K562 (cell line): ENCODE results near the gene CALB2. TPM values are rescaled to one million over a fixed set of nuclear protein-coding genes. Genes with fewer than 3 reads are reported as not detected.

Experiments used
- ATAC-seq: fragments of 200-7000 bp; cut with Tn5 transposase; 3 replicates; pipeline ENCODE4 v1.9.1; 2020; ENCODE audit warnings: moderate library complexity
- BruUV-seq: library from RNA; stranded (reverse); fragments of 400-500 nt; replicated peaks from 2 replicates; lab custom pipeline; 2021; lab: Mats Ljungman, UMichigan
- CTCF ChIA-PET: fragments of 300-600 bp; formaldehyde crosslinking; extraction: SDS; loops from one replicate; lab custom pipeline; 2021; ENCODE audit warnings: low intra/inter-chr PET ratio; lab: Yijun Ruan, JAX
- POLR2A ChIA-PET: fragments of 300-600, 350-650 bp; sonication (Branson Sonifier 250); formaldehyde crosslinking; extraction: SDS; loops from one replicate; lab custom pipeline; 2021; ENCODE audit warnings: antibody characterized with exemption, inconsistent platforms; lab: Yijun Ruan, JAX
- DNase-seq, 4 experiments: peaks; one replicate each; pipeline versions ENCODE4 v3.0.0 to v3.0.0-alpha.2; 2011 to 2018; ENCODE audit warnings: low spot score in 3 of 4, mixed read lengths in 3 of 4; ENCODE audit errors: extremely low read depth in 1 of 4
- FAIRE-seq: peaks from 2 replicates; lab custom pipeline; 2011; peaks lifted over from hg19 to GRCh38; lab: Jason Lieb, UNC
- H2AFZ ChIP-seq: 2 replicates; pipeline ENCODE4 v1.6.0; 2011; ENCODE audit warnings: low read depth, low read length, control low read depth, inconsistent platforms
- H3K27ac ChIP-seq: fragments of 200-600 bp; 3 replicates; pipeline ENCODE4 v1.8.0; 2011; ENCODE audit warnings: low read depth, mild to moderate bottlenecking, control low read depth, inconsistent platforms, low read length, moderate library complexity, mixed read lengths; ENCODE audit errors: extremely low read depth
- H3K27me3 ChIP-seq, 2 experiments: fragments of 300-600 bp in 1 of 2; 2 replicates in 1 of 2; 3 replicates in 1 of 2; pipeline versions ENCODE4 v1.6.0 to v1.8.0; 2011; ENCODE audit warnings: inconsistent platforms in 2 of 2, low read length in 2 of 2, mild to moderate bottlenecking in 1 of 2, mixed read lengths in 1 of 2, moderate library complexity in 1 of 2; ENCODE audit not compliant: control insufficient read depth in 2 of 2, insufficient read depth in 2 of 2
- H3K36me3 ChIP-seq: fragments of 300-600 bp; 3 replicates; pipeline ENCODE4 v1.8.0; 2011; ENCODE audit warnings: mild to moderate bottlenecking, low read length, inconsistent platforms; ENCODE audit not compliant: control insufficient read depth, insufficient read depth
- H3K4me1 ChIP-seq, 2 experiments: fragments of 200-600 bp in 1 of 2; replicated peaks in 1 of 2; 2 replicates in 1 of 2; 3 replicates in 1 of 2; pipeline versions ENCODE4 v1.5.1 to v1.8.0; 2011; ENCODE audit warnings: inconsistent platforms in 2 of 2, low read length in 2 of 2, mild to moderate bottlenecking in 1 of 2, mixed read lengths in 1 of 2, moderate library complexity in 1 of 2; ENCODE audit not compliant: control insufficient read depth in 2 of 2, insufficient read depth in 2 of 2
- H3K4me2 ChIP-seq: 2 replicates; pipeline ENCODE4 v1.6.1; 2011; ENCODE audit warnings: low read length, control low read depth, inconsistent platforms, mixed read lengths; ENCODE audit not compliant: insufficient read depth
- H3K4me3 ChIP-seq: fragments of 200-600 bp; sonication (generic), shearing (Covaris generic); 2 replicates; pipeline ENCODE4 v1.5.1; 2016; ENCODE audit warnings: control low read depth, inconsistent platforms
- H3K79me2 ChIP-seq: fragments of 200-600 bp; 3 replicates; pipeline ENCODE4 v1.8.0; 2011; ENCODE audit warnings: low read length, inconsistent platforms; ENCODE audit not compliant: control insufficient read depth, insufficient read depth
- H3K9ac ChIP-seq, 2 experiments: 2 replicates each; pipeline versions ENCODE4 v1.6.0 to v1.6.1; 2011; ENCODE audit warnings: low read depth in 2 of 2, low read length in 2 of 2, control low read depth in 1 of 2, inconsistent platforms in 1 of 2, mild to moderate bottlenecking in 1 of 2, mixed read lengths in 1 of 2; ENCODE audit not compliant: insufficient read depth in 1 of 2
- H3K9me1 ChIP-seq: one replicate; pipeline ENCODE4 v1.6.0; 2011; ENCODE audit warnings: inconsistent platforms, mild to moderate bottlenecking, low read length, moderate library complexity; ENCODE audit not compliant: control insufficient read depth, insufficient read depth
- H3K9me3 ChIP-seq: replicated peaks from 2 replicates; pipeline ENCODE4 v1.5.1; 2011; ENCODE audit warnings: low read depth, low read length, inconsistent platforms; ENCODE audit not compliant: control insufficient read depth, insufficient read depth
- H4K20me1 ChIP-seq: replicated peaks from 2 replicates; pipeline ENCODE4 v1.6.1; 2011; ENCODE audit warnings: low read length, inconsistent platforms, mixed read lengths; ENCODE audit not compliant: control insufficient read depth, insufficient read depth
- CC2D1A ChIP-seq: fragments of 450-650 bp; IDR thresholded peaks from 2 replicates; pipeline ENCODE4 v1.6.1; 2017; ENCODE audit warnings: mild to moderate bottlenecking
- CSDE1 ChIP-seq, 2 experiments: fragments of 450-650 bp; IDR thresholded peaks; 2 replicates each; pipeline ENCODE4 v1.6.1; 2016; ENCODE audit warnings: mild to moderate bottlenecking in 1 of 2
- EP300 ChIP-seq: IDR thresholded peaks from 2 replicates; pipeline ENCODE4 v1.6.1; 2012; ENCODE audit warnings: low read length, improper control_type of control experiment
- HMGXB4 ChIP-seq: sonication (generic); formaldehyde crosslinking; IDR thresholded peaks from 2 replicates; pipeline ENCODE4 v1.8.1; 2023; ENCODE audit warnings: mild to moderate bottlenecking, missing genetic modification reagents
- HNRNPH1 ChIP-seq: fragments of 200-400 bp; formaldehyde crosslinking; optimal IDR thresholded peaks from 2 replicates; pipeline ENCODE3; 2017; ENCODE audit warnings: low read depth, mild to moderate bottlenecking, low read length, moderate library complexity
- MTA3 ChIP-seq: fragments of 450-650 bp; formaldehyde crosslinking; IDR thresholded peaks from 2 replicates; pipeline ENCODE4 v1.6.1; 2017; ENCODE audit warnings: mild to moderate bottlenecking, borderline replicate concordance
- PTBP1 ChIP-seq: fragments of 200-400 bp; formaldehyde crosslinking; IDR thresholded peaks from 2 replicates; pipeline ENCODE4 v1.6.1; 2017; ENCODE audit warnings: low read depth, low read length
- RBM17 ChIP-seq: fragments of 200-400 bp; formaldehyde crosslinking; IDR thresholded peaks from 2 replicates; pipeline ENCODE4 v1.6.1; 2017; ENCODE audit warnings: low read depth, mild to moderate bottlenecking, low read length, borderline replicate concordance
- RFX1 ChIP-seq: fragments of 450-650 bp; IDR thresholded peaks from 2 replicates; pipeline ENCODE4 v1.6.1; 2016; ENCODE audit warnings: mild to moderate bottlenecking, moderate library complexity
- ZBTB7A ChIP-seq: IDR thresholded peaks from 2 replicates; pipeline ENCODE4 v1.6.1; 2011; ENCODE audit warnings: low read depth, mild to moderate bottlenecking, low read length, moderate library complexity, borderline replicate concordance; ENCODE audit not compliant: control insufficient read depth
- ZNF263 ChIP-seq: sonication (generic); formaldehyde crosslinking; IDR thresholded peaks from 2 replicates; pipeline ENCODE4 v1.8.0; 2022; ENCODE audit warnings: mild to moderate bottlenecking, missing genetic modification reagents, borderline replicate concordance
- WGBS: fragments of 100-300 bp; shearing (Covaris generic); methylation state at CpG from one replicate; pipeline ENCODE4 v1.1.6; 2016; ENCODE audit warnings: low coverage, mixed read lengths; ENCODE audit not compliant: insufficient coverage; ENCODE audit errors: missing lambda C conversion rate; 5-methylcytosine and 5-hydroxymethylcytosine counted together
- in situ Hi-C: fragments of 300-500 bp; cut with MboI; formaldehyde crosslinking; loops from 4 replicates; pipeline ENCODE4 v1.15.0; 2018; ENCODE audit warnings: inconsistent platforms, mixed read lengths
- intact Hi-C: fragments of 100-400 bp; cut with micrococcal nuclease; formaldehyde crosslinking; loops from 2 replicates; pipeline ENCODE4 v1.14.2; 2022
- polyA plus RNA-seq, 8 experiments: library from polyadenylated mRNA; depleted of rRNA in 4 of 8; stranded (reverse) in 5 of 8; unstranded in 3 of 8; fragments of >200 nt; fragmentation: Nextera tagmentation in 2 of 8; fragmentation: Illumina TruSeq in 1 of 8; extraction: Ambion mirVana in 2 of 8; extraction: Trizol in 1 of 8; gene quantifications; 2 replicates each; pipeline versions ENCODE4 v1.2.1 to v1.2.3, GENCODE V29; 2011 to 2014; ENCODE audit warnings: inconsistent platforms in 1 of 8, missing spikeins in 1 of 8
- total RNA-seq, 7 experiments: library from RNA; depleted of rRNA in 6 of 7; stranded (reverse); fragments of >200 nt in 6 of 7; fragmentation: Illumina TruSeq in 2 of 7; extraction: Trizol in 2 of 7; gene quantifications; 2 replicates each; pipeline versions ENCODE4 v1.2.1 to v1.2.3, GENCODE V29; 2011 to 2021; ENCODE audit warnings: low replicate concordance in 1 of 7

The CALB2 gene
- total and polyA plus RNA-seq, 9 of the 15 experiments (the other 6 are each of a cell fraction or from before 2014, with no cell fraction given), result not detected

- ATAC-seq (no peak), DNase-seq (no peak)
- intact Hi-C loops, result no loop called here
- Histone ChIP-seq H3K9me1 (no peaks in the 10 kb centered on the region), H3K27me3 (peaks cover 1 to 14% of the 10 kb centered on the region in 2 experiments; a peak in 3 of 5 replicates)
- CTCF ChIA-PET, result no interaction called here
- TF ChIP-seq PTBP1, result no peak
- TF ChIP-seq ZBTB7A, result no peak
- peak; percentile 25 for TF ChIP-seq RFX1
- TF ChIP-seq, all 486 proteins: peak for 1
- Histone ChIP-seq H3K27ac (no peak overlapping the region), H3K79me2 (no peaks in the 10 kb centered on the region), H2AFZ (no peak overlapping the region), H3K4me2 (no peak overlapping the region), H3K4me1 (0 out of 5 replicates have a peak, but pooled peaks cover 0 to 4% of the 10 kb centered on the region in 2 experiments), H3K9ac (no peak overlapping the region), H3K9me3 (no peaks in the 10 kb centered on the region), H3K36me3 (no peaks in the 10 kb centered on the region), H4K20me1 (no peaks in the 10 kb centered on the region), H3K4me3 (no peak overlapping the region)
- in situ Hi-C loops, result no loop called here
- BruUV-seq, result no TSS peak
- POLR2A ChIA-PET, result interaction anchor here (0.8 to 0.9 kb wide), 3 partner anchors 13 to 782 kb away, joined by 3 to 4 read pairs (median 4); no protein-coding TSS in a partner anchor
- FAIRE-seq, result no peak
- whole genome bisulfite sequencing, result 3% methylated on average over 18 of the region's 19 CpGs
Measured at GRCh38 chr16:71339236-71340171, 19.0 kb upstream of the CALB2 start.

GRCh38 chr16:71340406-71340805 is 18.1 kb upstream of the CALB2 start:
- DNase-seq (no peak), FAIRE-seq (no peak), ATAC-seq (no peak)
- H3K9me3 ChIP-seq, result no peaks in the 10 kb centered on the region
- CTCF ChIA-PET, result no interaction called here
- POLR2A ChIA-PET, result interaction anchor here (0.8 to 0.9 kb wide), 2 partner anchors 14 to 783 kb away, joined by 4 read pairs; no protein-coding TSS in a partner anchor
- 9% methylated on average over 6 of the region's 6 CpGs for WGBS
- no peaks in the 10 kb centered on the region for H3K79me2 ChIP-seq
- H3K27me3 ChIP-seq, result peaks cover 5 to 23% of the 10 kb centered on the region in 2 experiments; a peak in 4 of 5 replicates
- in situ Hi-C loops, result no loop called here
- TF ChIP-seq CSDE1 (IDR thresholded peaks at IDR 0.05), result no peak
- TF ChIP-seq HMGXB4 (CRISPR knock-in tag), result no peak
- TF ChIP-seq HNRNPH1, result no peak
- no peak for TF ChIP-seq ZNF263 (CRISPR knock-in tag)
- no peak for TF ChIP-seq RBM17
- TF ChIP-seq EP300, result no peak
- no peak for TF ChIP-seq CC2D1A
- TF ChIP-seq MTA3, result no peak
- H3K4me1 ChIP-seq, result 0 out of 5 replicates have a peak, but pooled peaks cover 0 to 4% of the 10 kb centered on the region in 2 experiments
- H4K20me1 ChIP-seq, result no peaks in the 10 kb centered on the region
- H3K9ac ChIP-seq, result no peak overlapping the region
- no peak overlapping the region for H3K4me3 ChIP-seq
- intact Hi-C loops, result no loop called here
- no peak overlapping the region for H3K27ac ChIP-seq
- BruUV-seq, result no TSS peak
- H3K9me1 ChIP-seq, result no peaks in the 10 kb centered on the region
- no peak overlapping the region for H3K4me2 ChIP-seq
- no peaks in the 10 kb centered on the region for H3K36me3 ChIP-seq
- no peak overlapping the region for H2AFZ ChIP-seq
